ENCODE results near the gene INO80. TPM values are rescaled to one million over a fixed set of nuclear protein-coding genes. Genes with fewer than 3 reads are reported as not detected.

The INO80 gene
- total RNA-seq, 4 donors from 2014 or later, result 22.4 to 28.7 (median 24.0) TPM

GRCh38 chr15:41001524-41002214 lies 114.4 kb downstream of the INO80 start:
- intact Hi-C loops (cut with DNase I), result no loop called here
- TF ChIP-seq CTCF (IDR thresholded peaks at IDR 0.05), result no peak
- TF ChIP-seq POLR2AphosphoS5 (IDR thresholded peaks at IDR 0.05), result no peak
- TF ChIP-seq EP300 (IDR thresholded peaks at IDR 0.05), result no peak
- no peak for TF ChIP-seq POLR2A (IDR thresholded peaks at IDR 0.05; ENCODE audit: low read depth)

GRCh38 chr15:40999190-40999589 lies 116.9 kb downstream of the INO80 start:
- H3K4me3 ChIP-seq, result no peak overlapping the region
- no peak for TF ChIP-seq POLR2AphosphoS5 (IDR thresholded peaks at IDR 0.05)
- TF ChIP-seq CTCF (IDR thresholded peaks at IDR 0.05), result no peak
- TF ChIP-seq POLR2A (IDR thresholded peaks at IDR 0.05; ENCODE audit: low read depth), result no peak
- no peak for TF ChIP-seq EP300 (IDR thresholded peaks at IDR 0.05)
- DNase-seq (ENCODE audit: extremely low spot score), result no peak
- H3K27me3 ChIP-seq, result no peaks in the 10 kb centered on the region
- H3K4me1 ChIP-seq, result peaks cover 0 to 8% (median 7%) of the 10 kb centered on the region in 4 donors
- H3K9me3 ChIP-seq, result no peaks in the 10 kb centered on the region
- intact Hi-C loops (cut with DNase I), result no loop called here
- H3K36me3 ChIP-seq, result peaks cover 29 to 70% (median 52%) of the 10 kb centered on the region in 4 donors
- no peak overlapping the region for H3K27ac ChIP-seq (replicated peaks in 1 of 4)
- WGBS, result 93% methylated on average over 4 of the region's 4 CpGs

More at GRCh38 chr15:41001524-41002214, 114.4 kb downstream of the INO80 start:
- Histone ChIP-seq H3K4me1 (peaks cover 0 to 10% (median 7%) of the 10 kb centered on the region in 4 donors), H3K27ac (replicated peaks in 1 of 4) (no peak overlapping the region), H3K36me3 (peaks cover 16 to 60% (median 41%) of the 10 kb centered on the region in 4 donors), H3K9me3 (no peaks in the 10 kb centered on the region), H3K27me3 (no peaks in the 10 kb centered on the region), H3K4me3 (no peak overlapping the region)
- WGBS, result 63% methylated on average over 5 of the region's 5 CpGs
- DNase-seq (ENCODE audit: extremely low spot score), result no peak

GRCh38 chr15:40995656-40996055 lies 120.4 kb downstream of the INO80 start:
- no peaks in the 10 kb centered on the region for H3K9me3 ChIP-seq
- H3K27me3 ChIP-seq, result no peaks in the 10 kb centered on the region
- peaks cover 0 to 24% (median 18%) of the 10 kb centered on the region in 4 donors for H3K4me1 ChIP-seq
- peaks cover 29 to 67% (median 52%) of the 10 kb centered on the region in 4 donors for H3K36me3 ChIP-seq
- TF ChIP-seq POLR2A (IDR thresholded peaks at IDR 0.05; ENCODE audit: low read depth), result no peak
- no peak for TF ChIP-seq POLR2AphosphoS5 (IDR thresholded peaks at IDR 0.05)
- no peak for TF ChIP-seq EP300 (IDR thresholded peaks at IDR 0.05)
- TF ChIP-seq CTCF (IDR thresholded peaks at IDR 0.05), result no peak
- intact Hi-C loops (cut with DNase I), result no loop called here
- H3K27ac ChIP-seq (replicated peaks in 1 of 4), result no peak overlapping the region
- WGBS, result 94% methylated on average over 3 of the region's 3 CpGs
- DNase-seq (ENCODE audit: extremely low spot score), result no peak
- no peak overlapping the region for H3K4me3 ChIP-seq

GRCh38 chr15:40992825-40993224 lies 123.3 kb downstream of the INO80 start:
- H3K4me3 ChIP-seq, result no peak overlapping the region
- H3K27ac ChIP-seq (replicated peaks in 1 of 4), result peak overlapping the region; percentile 12 to 28 (median 19)
- H3K4me1 ChIP-seq, result peaks cover 0 to 24% (median 18%) of the 10 kb centered on the region in 4 donors
- no peaks in the 10 kb centered on the region for H3K27me3 ChIP-seq
- H3K36me3 ChIP-seq, result peaks cover 23 to 61% (median 45%) of the 10 kb centered on the region in 4 donors
- no peaks in the 10 kb centered on the region for H3K9me3 ChIP-seq
- TF ChIP-seq CTCF (IDR thresholded peaks at IDR 0.05) (no peak), EP300 (IDR thresholded peaks at IDR 0.05) (no peak), POLR2AphosphoS5 (IDR thresholded peaks at IDR 0.05) (no peak), POLR2A (IDR thresholded peaks at IDR 0.05; ENCODE audit: low read depth) (no peak)
- intact Hi-C loops (cut with DNase I), result no loop called here
- 69% methylated on average over 5 of the region's 5 CpGs for WGBS
- no peak for DNase-seq (ENCODE audit: extremely low spot score)

All from esophagus muscularis mucosa (tissue), 4 donors.